ENCODE measurements around the gene PTCSC3.

- TF ChIP-seq POLR2A (IDR thresholded peaks at IDR 0.05) (no peak), CTCF (IDR thresholded peaks at IDR 0.05) (no peak), EP300 (IDR thresholded peaks at IDR 0.05) (no peak)
Measured at GRCh38 chr14:36167431-36167830, 9.1 kb downstream of the PTCSC3 start.
